Activated CD8-positive, alpha-beta memory T cell treated with anti-CD3 and anti-CD28 coated beads, Interleukin-2, amount 50 U/mL, for 48 hours (primary cell): ENCODE results near the gene GPR152.
A peak's percentile ranks its signal among the peaks of the same experiment; 100 is the strongest.
"Not testable (repeated sequence)": the region's sequence is repeated elsewhere in the genome, so short reads cannot be mapped to it uniquely, and the experiment has no call there.

Experiments
- DNase-seq: peaks from one replicate; pipeline ENCODE4 v3.0.0-alpha.2; 2020

GPR152 gene

GRCh38 chr11:67486481-67487195 lies 34.1 kb upstream of the GPR152 start:
- peak; percentile 76 for DNase-seq

GRCh38 chr11:67485873-67486361 lies 33.4 kb upstream of the GPR152 start:
- peak; percentile 84 for DNase-seq

GRCh38 chr11:67484847-67485311 lies 32.4 kb upstream of the GPR152 start:
- DNase-seq: peak; percentile 86

- DNase-seq: peak; percentile 78
These were observed 31.5 kb upstream of the GPR152 start for GRCh38 chr11:67483831-67484665.

GRCh38 chr11:67482827-67483798 lies 30.6 kb upstream of the GPR152 start, which contains the start of gene AIP:
Gene AIP, plus strand, starts transcription at chr11:67483026. Its CDS starts 133 bp downstream, at chr11:67483159.
- peak; percentile 96 for DNase-seq

GRCh38 chr11:67482275-67482826 lies 29.8 kb upstream of the GPR152 start:
- DNase-seq: no peak

GRCh38 chr11:67477344-67478050 lies 25.0 kb upstream of the GPR152 start:
- not testable (repeated sequence) for DNase-seq

- not testable (repeated sequence) for DNase-seq
These were observed 24.2 kb upstream of the GPR152 start for GRCh38 chr11:67476692-67477091.

- no peak for DNase-seq
These were observed 20.4 kb upstream of the GPR152 start for GRCh38 chr11:67472882-67473281.

GRCh38 chr11:67470337-67471002 lies 17.9 kb upstream of the GPR152 start:
- no peak for DNase-seq

GRCh38 chr11:67469508-67469811 lies 16.9 kb upstream of the GPR152 start:
- DNase-seq: no peak

- DNase-seq: peak; percentile 99
These were observed 16.4 kb upstream of the GPR152 start, which contains the start of gene TMEM134 for GRCh38 chr11:67468759-67469507. Gene TMEM134, minus strand, starts transcription at chr11:67469251. Its CDS starts 59 bp downstream, at chr11:67469192.

- no peak for DNase-seq
These were observed 15.9 kb upstream of the GPR152 start for GRCh38 chr11:67468456-67468758.

- DNase-seq: no peak
These were observed 15.5 kb upstream of the GPR152 start for GRCh38 chr11:67468056-67468455.

GRCh38 chr11:67466962-67467771 lies 14.6 kb upstream of the GPR152 start:
- no peak for DNase-seq

GRCh38 chr11:67466367-67466766 lies 13.8 kb upstream of the GPR152 start:
- DNase-seq: no peak

GRCh38 chr11:67465530-67465929 lies 13.0 kb upstream of the GPR152 start:
- DNase-seq: not testable (repeated sequence)

- DNase-seq: no peak
These were observed 12.6 kb upstream of the GPR152 start for GRCh38 chr11:67465189-67465510.

- DNase-seq: peak; percentile 94
These were observed 12.1 kb upstream of the GPR152 start for GRCh38 chr11:67464411-67465188.
